SK-N-SH (cell line): ENCODE results near the gene MTNR1A.

Experiments
- CHD2 ChIP-seq: fragments of 150-350 bp; IDR thresholded peaks from 2 replicates; pipeline ENCODE4 v1.6.1; 2018; ENCODE audit warnings: low read length; ENCODE audit not compliant: partially characterized antibody
- EP300 ChIP-seq, 2 experiments: IDR thresholded peaks; 2 replicates each; pipeline versions ENCODE4 v1.4.0 to v1.6.1; 2012; ENCODE audit warnings: borderline replicate concordance in 1 of 2, low read depth in 1 of 2, low read length in 1 of 2
- FOSL2 ChIP-seq: IDR thresholded peaks from 2 replicates; pipeline ENCODE4 v1.4.0; 2012; ENCODE audit warnings: low read depth, mild to moderate bottlenecking, moderate library complexity, borderline replicate concordance
- MXI1 ChIP-seq: IDR thresholded peaks from 2 replicates; pipeline ENCODE4 v1.6.1; 2012; ENCODE audit warnings: mild to moderate bottlenecking, low read depth, low read length, improper control_type of control experiment
- NFIC ChIP-seq: IDR thresholded peaks from 2 replicates; pipeline ENCODE4 v1.4.0; 2012; ENCODE audit warnings: borderline replicate concordance
- POLR2AphosphoS5 ChIP-seq: IDR thresholded peaks from 2 replicates; pipeline ENCODE4 v1.6.1; 2012; ENCODE audit warnings: low read depth, low read length
- RAD21 ChIP-seq: IDR thresholded peaks from 2 replicates; pipeline ENCODE4 v1.6.1; 2012; ENCODE audit warnings: mild to moderate bottlenecking, low read length
- TAF1 ChIP-seq: IDR thresholded peaks from 2 replicates; pipeline ENCODE4 v1.6.1; 2012; ENCODE audit warnings: low read depth, mild to moderate bottlenecking, low read length, moderate library complexity, borderline replicate concordance
- USF1 ChIP-seq: IDR thresholded peaks from 2 replicates; pipeline ENCODE4 v1.4.0; 2012; ENCODE audit warnings: low read depth, borderline replicate concordance
- YY1 ChIP-seq: IDR thresholded peaks from 2 replicates; pipeline ENCODE4 v1.4.0; 2012; ENCODE audit warnings: low read depth, mild to moderate bottlenecking
- TF ChIP-seq, protein P1 (sequence below): fragments of 200-600 bp; sonication (generic); IDR thresholded peaks from 2 replicates; pipeline ENCODE4 v1.6.1; 2017; ENCODE audit warnings: antibody characterized with exemption, mild to moderate bottlenecking, moderate library complexity
- TF ChIP-seq, protein P2 (sequence below): IDR thresholded peaks from 2 replicates; pipeline ENCODE4 v1.4.0; 2012; ENCODE audit warnings: low read depth

GRCh38 chr4:186566068-186566467 lies 10.7 kb upstream of the MTNR1A start:
- TF ChIP-seq, protein P1, sequence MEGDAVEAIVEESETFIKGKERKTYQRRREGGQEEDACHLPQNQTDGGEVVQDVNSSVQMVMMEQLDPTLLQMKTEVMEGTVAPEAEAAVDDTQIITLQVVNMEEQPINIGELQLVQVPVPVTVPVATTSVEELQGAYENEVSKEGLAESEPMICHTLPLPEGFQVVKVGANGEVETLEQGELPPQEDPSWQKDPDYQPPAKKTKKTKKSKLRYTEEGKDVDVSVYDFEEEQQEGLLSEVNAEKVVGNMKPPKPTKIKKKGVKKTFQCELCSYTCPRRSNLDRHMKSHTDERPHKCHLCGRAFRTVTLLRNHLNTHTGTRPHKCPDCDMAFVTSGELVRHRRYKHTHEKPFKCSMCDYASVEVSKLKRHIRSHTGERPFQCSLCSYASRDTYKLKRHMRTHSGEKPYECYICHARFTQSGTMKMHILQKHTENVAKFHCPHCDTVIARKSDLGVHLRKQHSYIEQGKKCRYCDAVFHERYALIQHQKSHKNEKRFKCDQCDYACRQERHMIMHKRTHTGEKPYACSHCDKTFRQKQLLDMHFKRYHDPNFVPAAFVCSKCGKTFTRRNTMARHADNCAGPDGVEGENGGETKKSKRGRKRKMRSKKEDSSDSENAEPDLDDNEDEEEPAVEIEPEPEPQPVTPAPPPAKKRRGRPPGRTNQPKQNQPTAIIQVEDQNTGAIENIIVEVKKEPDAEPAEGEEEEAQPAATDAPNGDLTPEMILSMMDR = no peak
- TF ChIP-seq FOSL2 (no peak), YY1 (no peak), RAD21 (no peak), NFIC (no peak), EP300 (IDR thresholded peaks at IDR 0.05; ENCODE audit: borderline replicate concordance in 1 of 2, low read depth in 1 of 2, low read length in 1 of 2) (no peak), POLR2AphosphoS5 (no peak), MXI1 (no peak), USF1 (no peak), TAF1 (no peak), CHD2 (no peak)
- TF ChIP-seq, protein P2, sequence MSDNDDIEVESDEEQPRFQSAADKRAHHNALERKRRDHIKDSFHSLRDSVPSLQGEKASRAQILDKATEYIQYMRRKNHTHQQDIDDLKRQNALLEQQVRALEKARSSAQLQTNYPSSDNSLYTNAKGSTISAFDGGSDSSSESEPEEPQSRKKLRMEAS = no peak
